Effector memory CD4-positive, alpha-beta T cell (primary cell): Measurements from ENCODE around the gene RFPL4AL1.

Experiments
- DNase-seq, 3 donors: peaks; one replicate each; pipeline ENCODE4 v3.0.0-alpha.2; 2020
- H3K27ac ChIP-seq: 2 replicates; pipeline ENCODE4 v1.7.0; 2013; ENCODE audit warnings: mild to moderate bottlenecking, low read length, moderate library complexity; ENCODE audit not compliant: insufficient read depth, poor library complexity, severe bottlenecking
- H3K27me3 ChIP-seq: replicated peaks from 2 replicates; pipeline ENCODE4 v1.7.0; 2013; ENCODE audit warnings: mild to moderate bottlenecking, low read length; ENCODE audit not compliant: insufficient read depth, control insufficient read depth, poor library complexity, severe bottlenecking
- H3K36me3 ChIP-seq: 2 replicates; pipeline ENCODE4 v1.7.0; 2013; ENCODE audit warnings: mild to moderate bottlenecking, low read length, moderate library complexity; ENCODE audit not compliant: control insufficient read depth, insufficient read depth
- H3K4me1 ChIP-seq: 2 replicates; pipeline ENCODE4 v1.7.0; 2013; ENCODE audit warnings: low read length, mild to moderate bottlenecking; ENCODE audit not compliant: control insufficient read depth, insufficient read depth, poor library complexity, severe bottlenecking
- H3K4me3 ChIP-seq: 2 replicates; pipeline ENCODE4 v1.7.0; 2013; ENCODE audit warnings: low read length, low read depth, mild to moderate bottlenecking; ENCODE audit not compliant: insufficient read depth, poor library complexity, severe bottlenecking
- H3K9me3 ChIP-seq: 2 replicates; pipeline ENCODE4 v1.7.0; 2013; ENCODE audit warnings: mild to moderate bottlenecking, low read length, moderate library complexity; ENCODE audit not compliant: control insufficient read depth

Gene RFPL4AL1

GRCh38 chr19:55812449-55812848, 43.5 kb downstream of the RFPL4AL1 start:
- DNase-seq, result no peak
- no peaks in the 10 kb centered on the region for H3K27me3 ChIP-seq
- H3K27ac ChIP-seq, result no peak overlapping the region
- no peaks in the 10 kb centered on the region for H3K9me3 ChIP-seq
- no peaks in the 10 kb centered on the region for H3K4me1 ChIP-seq
- H3K4me3 ChIP-seq, result no peak overlapping the region
- no peaks in the 10 kb centered on the region for H3K36me3 ChIP-seq

- no peaks in the 10 kb centered on the region for H3K36me3 ChIP-seq
- DNase-seq, result no peak
- H3K4me1 ChIP-seq, result no peaks in the 10 kb centered on the region
- H3K4me3 ChIP-seq, result no peak overlapping the region
- H3K27ac ChIP-seq, result no peak overlapping the region
- no peaks in the 10 kb centered on the region for H3K9me3 ChIP-seq
- no peaks in the 10 kb centered on the region for H3K27me3 ChIP-seq
These were observed 45.0 kb downstream of the RFPL4AL1 start for GRCh38 chr19:55813906-55814305.

GRCh38 chr19:55820037-55820436, 51.1 kb downstream of the RFPL4AL1 start:
- H3K4me3 ChIP-seq, result no peak overlapping the region
- no peak overlapping the region for H3K27ac ChIP-seq
- no peaks in the 10 kb centered on the region for H3K36me3 ChIP-seq
- H3K4me1 ChIP-seq, result no peaks in the 10 kb centered on the region
- no peaks in the 10 kb centered on the region for H3K27me3 ChIP-seq
- no peaks in the 10 kb centered on the region for H3K9me3 ChIP-seq
- no peak for DNase-seq
